HG02642 (cell line): ENCODE data around the gene KLHL1.
A peak's percentile ranks its signal among the peaks of the same experiment; 100 is the strongest.

Experiments used
- ATAC-seq: cut with Tn5 transposase; IDR thresholded peaks from one replicate; pipeline ENCODE4 v1.9.1; 2021; ENCODE audit warnings: mild to moderate bottlenecking; ENCODE audit not compliant: unreplicated experiment, poor library complexity

KLHL1 gene

GRCh38 chr13:70023516-70023915 is 84.7 kb downstream of the KLHL1 start:
- no peak for ATAC-seq

DNA sequence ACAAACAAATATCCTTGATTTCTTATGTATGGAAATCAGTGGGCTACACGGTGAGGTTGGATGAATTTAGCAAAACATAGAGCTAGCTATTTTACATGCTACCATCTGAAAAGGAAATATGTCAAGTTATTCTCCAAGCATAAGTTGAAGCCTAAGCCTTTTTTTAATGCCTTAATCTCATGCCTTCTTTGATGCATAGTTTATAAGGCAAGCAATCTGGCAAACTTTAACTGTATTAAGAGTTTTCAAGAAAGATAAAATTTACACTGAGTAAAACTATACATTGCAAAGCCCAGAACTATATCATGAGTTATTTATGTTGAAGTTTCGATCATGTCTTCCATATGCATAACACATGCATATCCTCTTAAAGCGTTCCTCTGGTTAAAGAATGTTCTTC is 85.6 kb downstream of the KLHL1 start:
- no peak for ATAC-seq

DNA sequence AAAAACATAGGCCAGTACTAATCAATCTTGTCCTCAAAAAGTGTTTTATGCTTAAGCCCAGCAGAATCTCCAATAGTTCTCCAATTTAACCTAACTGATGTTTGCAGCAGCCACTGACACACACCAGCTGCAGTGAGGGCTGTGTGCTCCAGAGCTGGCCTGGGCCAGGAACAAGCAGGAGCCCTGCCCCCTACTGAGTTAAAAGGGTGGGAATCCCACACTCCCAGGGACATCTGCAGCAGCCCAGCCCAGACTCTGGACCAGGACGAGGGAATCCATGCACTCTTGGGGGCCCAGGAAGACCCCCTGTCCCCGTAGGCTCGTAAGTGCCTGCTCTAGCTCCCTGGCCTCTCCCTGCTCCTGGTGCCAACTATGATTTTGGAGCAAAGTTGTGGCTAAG is 92.1 kb downstream of the KLHL1 start:
- no peak for ATAC-seq

GRCh38 chr13:70014337-70014736 is 93.9 kb downstream of the KLHL1 start:
- no peak for ATAC-seq

GRCh38 chr13:69999875-70000274 is 108.4 kb downstream of the KLHL1 start:
- no peak for ATAC-seq

DNA sequence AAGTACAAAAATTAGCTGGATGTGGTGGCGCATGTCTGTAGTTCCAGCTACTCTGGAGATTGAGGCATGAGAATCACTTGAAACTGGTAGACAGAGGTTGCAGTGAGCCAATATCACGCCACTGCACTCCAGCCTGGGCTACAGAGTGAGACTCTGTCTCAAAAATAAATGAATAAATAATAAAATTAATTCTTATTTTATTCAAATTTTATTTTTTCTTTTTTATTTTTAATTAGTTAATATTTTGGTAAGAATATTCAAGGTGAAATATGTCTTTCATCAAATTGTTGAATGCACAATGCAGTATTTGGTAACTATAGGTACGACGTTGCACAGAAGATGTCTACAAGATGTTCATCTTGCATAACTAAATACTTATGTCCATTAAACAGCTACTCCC is 111.2 kb downstream of the KLHL1 start:
- no peak for ATAC-seq

GRCh38 chr13:69980799-69981198 is 127.5 kb downstream of the KLHL1 start:
- no peak for ATAC-seq

GRCh38 chr13:69975496-69975895 is 132.8 kb downstream of the KLHL1 start:
- no peak for ATAC-seq

- no peak for ATAC-seq
Measured at GRCh38 chr13:69970520-69970919, 137.7 kb downstream of the KLHL1 start.

GRCh38 chr13:69959046-69959445 is 149.2 kb downstream of the KLHL1 start:
- no peak for ATAC-seq

DNA sequence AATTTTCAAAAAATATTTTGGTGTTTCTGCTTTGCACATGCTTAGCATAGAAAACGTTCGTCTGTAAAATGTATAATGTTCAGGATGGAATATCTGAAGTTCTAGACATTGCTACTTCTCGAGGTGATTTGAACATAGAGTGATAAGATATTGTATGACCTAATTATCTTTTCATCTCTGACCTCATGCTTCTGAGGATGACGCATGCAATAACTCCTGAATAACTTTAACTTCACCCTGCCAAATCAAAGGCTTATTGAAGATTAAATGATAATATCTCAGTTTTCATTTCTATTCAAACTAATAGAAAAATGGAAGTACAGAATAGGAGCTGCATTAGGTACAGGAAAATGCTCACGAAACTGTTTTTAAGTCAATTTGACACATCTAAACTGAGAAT is 151.4 kb downstream of the KLHL1 start:
- ATAC-seq: no peak

GRCh38 chr13:69956349-69956748 is 151.9 kb downstream of the KLHL1 start:
- no peak for ATAC-seq

GRCh38 chr13:69955271-69955670 is 153.0 kb downstream of the KLHL1 start:
- no peak for ATAC-seq

DNA sequence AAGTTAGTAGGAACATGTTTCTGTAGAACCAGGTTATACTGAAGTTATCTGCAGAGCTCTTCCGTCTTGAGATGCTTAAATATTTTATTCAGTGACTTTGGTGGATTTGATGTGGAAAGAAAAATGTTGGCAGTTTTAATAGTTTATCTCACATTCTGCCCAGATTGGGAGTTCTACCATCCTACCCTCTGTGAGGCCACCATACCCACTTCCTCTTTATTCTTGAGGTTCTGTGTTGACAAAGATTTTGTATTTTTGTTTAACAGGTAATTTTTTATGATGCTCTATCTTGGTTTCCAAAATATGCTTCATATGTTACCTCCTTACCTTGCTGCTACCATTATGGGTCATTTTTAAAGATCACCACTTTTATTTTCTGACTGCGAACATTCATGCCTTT is 156.8 kb downstream of the KLHL1 start:
- no peak for ATAC-seq

DNA sequence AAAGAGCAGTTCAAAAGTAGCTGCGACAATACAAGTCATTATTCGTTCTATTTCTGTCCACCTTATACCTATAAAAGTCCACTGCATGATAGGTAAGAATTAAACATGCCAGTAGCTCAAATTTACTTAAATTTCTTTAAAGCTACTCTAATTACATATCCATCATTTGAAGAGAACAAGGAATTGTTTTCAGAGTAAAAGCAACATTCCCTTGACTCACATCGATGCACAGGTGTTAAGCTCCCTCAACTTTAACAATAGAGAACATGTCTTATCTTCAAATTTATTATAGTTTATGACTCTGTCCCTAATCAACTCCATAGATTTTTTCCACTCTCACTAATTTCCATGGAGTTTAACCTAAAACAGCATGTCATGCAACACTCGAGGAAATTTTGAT is 158.1 kb downstream of the KLHL1 start:
- ATAC-seq: no peak

DNA sequence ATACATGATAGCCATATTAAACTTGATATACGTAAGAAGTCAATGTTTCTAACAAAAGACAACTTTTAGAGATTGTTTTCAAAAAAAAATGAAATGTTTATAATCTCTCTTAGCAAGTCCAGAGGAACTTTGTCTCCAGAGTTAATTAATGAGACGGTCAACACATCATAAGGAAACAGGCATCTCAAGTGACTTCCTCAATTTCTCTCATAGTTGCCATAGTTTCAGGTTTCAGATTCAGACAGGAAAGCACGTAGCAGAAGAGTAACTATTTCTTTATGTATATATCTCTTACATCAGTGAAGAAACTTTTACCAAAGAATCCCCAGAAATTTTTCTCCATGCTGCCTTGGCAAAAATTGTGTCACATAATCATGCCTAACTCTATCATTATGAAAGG is 160.2 kb downstream of the KLHL1 start:
- ATAC-seq: peak; percentile 96

DNA sequence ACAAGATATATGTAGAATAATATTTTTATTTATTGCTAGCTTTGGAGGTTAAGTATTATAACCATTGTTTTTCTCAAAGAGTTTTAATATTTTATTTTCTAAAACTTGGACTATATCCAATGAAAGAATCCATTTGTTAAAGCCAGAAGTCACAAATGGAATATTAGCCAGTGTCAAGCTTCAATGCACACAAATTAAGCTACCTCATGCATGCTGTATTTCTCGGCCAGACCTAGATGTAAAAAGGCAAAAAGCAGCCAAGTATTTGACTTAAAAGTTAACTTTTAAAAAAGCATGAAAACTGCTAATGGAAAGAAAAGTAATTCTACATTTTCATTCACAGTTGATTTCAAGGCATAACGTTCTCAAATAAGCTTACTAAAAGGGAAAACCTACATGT is 160.7 kb downstream of the KLHL1 start:
- ATAC-seq: peak; percentile 12

- no peak for ATAC-seq
Measured at GRCh38 chr13:69946511-69946910, 161.7 kb downstream of the KLHL1 start.

- ATAC-seq: peak; percentile 83
Measured at GRCh38 chr13:69935043-69935442, 173.2 kb downstream of the KLHL1 start.

DNA sequence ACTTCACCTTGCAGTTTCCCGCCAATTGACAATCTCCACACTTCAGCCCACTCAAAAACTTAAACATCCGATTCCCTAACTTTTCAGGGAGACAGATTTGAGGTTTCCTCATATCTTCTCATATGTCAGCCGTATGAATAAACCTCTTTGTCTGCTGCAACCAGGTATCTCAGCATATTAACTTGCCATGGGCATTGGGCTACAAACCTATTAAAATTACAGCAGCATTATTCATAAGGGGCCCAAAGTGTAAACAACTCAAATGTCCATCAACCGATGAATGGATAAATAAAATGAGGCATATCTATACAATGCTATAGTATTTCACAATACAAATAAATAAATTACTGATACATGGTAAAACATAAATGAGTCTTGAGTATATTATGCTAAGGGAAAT is 180.0 kb downstream of the KLHL1 start:
- no peak for ATAC-seq

DNA sequence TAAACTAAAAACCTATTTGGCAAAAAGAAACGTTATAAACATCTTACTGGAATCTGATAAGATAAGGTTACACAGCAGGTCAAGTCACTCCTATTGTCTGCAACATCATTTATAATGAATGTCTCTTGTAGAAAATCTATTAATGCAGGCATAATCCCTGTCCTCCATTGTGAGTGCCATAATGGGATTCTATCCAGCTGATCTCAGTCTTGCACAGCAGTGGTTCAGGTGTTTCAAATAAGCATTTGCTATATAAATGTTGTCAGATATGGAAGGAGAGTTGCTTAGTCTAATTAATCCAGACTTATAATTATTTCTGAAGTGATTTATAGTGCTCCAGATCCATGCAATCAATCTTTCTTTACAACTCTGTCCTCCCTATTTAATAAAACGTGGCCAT is 187.1 kb downstream of the KLHL1 start:
- ATAC-seq: no peak

- no peak for ATAC-seq
Measured at GRCh38 chr13:69912630-69913029, 195.6 kb downstream of the KLHL1 start.

- no peak for ATAC-seq
Measured at GRCh38 chr13:69910800-69911199, 197.5 kb downstream of the KLHL1 start.
